T-helper 2 cell treated with Interferon-gamma antibody and Interleukin-4, amounts not matched to agents 5 μg/mL and 100 μg/mL, for 36 hours (primary cell): Measurements from ENCODE around the gene FAM3B.

ENCODE experiments used
- DNase-seq: peaks from one replicate; pipeline ENCODE4 v3.0.0; 2021; ENCODE audit warnings: low spot score
- H3K27ac Mint-ChIP-seq: one replicate; pipeline ENCODE4 v1.8.0; 2021; ENCODE audit warnings: mild to moderate bottlenecking, mixed read lengths
- H3K27me3 Mint-ChIP-seq: one replicate; pipeline ENCODE4 v1.8.0; 2021; ENCODE audit warnings: low read depth, mixed read lengths
- H3K36me3 Mint-ChIP-seq: one replicate; pipeline ENCODE4 v1.8.0; 2021; ENCODE audit warnings: low read depth, mixed read lengths
- H3K4me1 Mint-ChIP-seq: one replicate; pipeline ENCODE4 v1.8.0; 2021; ENCODE audit warnings: low read depth, mixed read lengths
- H3K4me3 Mint-ChIP-seq: one replicate; pipeline ENCODE4 v1.8.0; 2022; ENCODE audit warnings: mild to moderate bottlenecking, moderate library complexity, mixed read lengths
- H3K9me3 Mint-ChIP-seq: one replicate; pipeline ENCODE4 v1.8.0; 2021; ENCODE audit warnings: mixed read lengths

FAM3B gene

GRCh38 chr21:41326414-41327080 lies 9.9 kb downstream of the FAM3B start:
- no peak overlapping the region for H3K4me3 Mint-ChIP-seq
- H3K36me3 Mint-ChIP-seq, result no peaks in the 10 kb centered on the region
- H3K27ac Mint-ChIP-seq, result no peak overlapping the region
- no peak for DNase-seq
- no peaks in the 10 kb centered on the region for H3K9me3 Mint-ChIP-seq
- no peaks in the 10 kb centered on the region for H3K4me1 Mint-ChIP-seq
- peaks cover 9% of the 10 kb centered on the region for H3K27me3 Mint-ChIP-seq

- Mint-ChIP-seq H3K9me3 (no peaks in the 10 kb centered on the region), H3K27ac (no peak overlapping the region), H3K27me3 (peaks cover 16% of the 10 kb centered on the region), H3K4me1 (no peaks in the 10 kb centered on the region), H3K4me3 (no peak overlapping the region), H3K36me3 (no peaks in the 10 kb centered on the region)
- DNase-seq, result no peak
Observed at GRCh38 chr21:41327753-41328152, 11.2 kb downstream of the FAM3B start.

- Mint-ChIP-seq H3K36me3 (no peaks in the 10 kb centered on the region), H3K9me3 (no peaks in the 10 kb centered on the region), H3K27ac (no peak overlapping the region), H3K4me1 (no peaks in the 10 kb centered on the region), H3K4me3 (no peak overlapping the region), H3K27me3 (peaks cover 23% of the 10 kb centered on the region)
- no peak for DNase-seq
Observed at GRCh38 chr21:41328660-41329607, 12.3 kb downstream of the FAM3B start.

GRCh38 chr21:41333752-41334151 lies 17.2 kb downstream of the FAM3B start:
- Mint-ChIP-seq H3K4me1 (no peaks in the 10 kb centered on the region), H3K27me3 (peaks cover 23% of the 10 kb centered on the region), H3K36me3 (no peaks in the 10 kb centered on the region), H3K4me3 (no peak overlapping the region), H3K9me3 (no peaks in the 10 kb centered on the region), H3K27ac (no peak overlapping the region)
- DNase-seq, result no peak

GRCh38 chr21:41337515-41337914 lies 20.9 kb downstream of the FAM3B start:
- H3K27ac Mint-ChIP-seq, result no peak overlapping the region
- H3K4me1 Mint-ChIP-seq, result no peaks in the 10 kb centered on the region
- peaks cover 4% of the 10 kb centered on the region for H3K9me3 Mint-ChIP-seq
- DNase-seq, result no peak
- no peaks in the 10 kb centered on the region for H3K36me3 Mint-ChIP-seq
- peaks cover 27% of the 10 kb centered on the region for H3K27me3 Mint-ChIP-seq
- H3K4me3 Mint-ChIP-seq, result no peak overlapping the region

- no peak for DNase-seq
- no peaks in the 10 kb centered on the region for H3K36me3 Mint-ChIP-seq
- no peaks in the 10 kb centered on the region for H3K4me1 Mint-ChIP-seq
- H3K9me3 Mint-ChIP-seq, result peaks cover 4% of the 10 kb centered on the region
- H3K27me3 Mint-ChIP-seq, result peaks cover 19% of the 10 kb centered on the region
- H3K27ac Mint-ChIP-seq, result no peak overlapping the region
- H3K4me3 Mint-ChIP-seq, result no peak overlapping the region
Observed at GRCh38 chr21:41338455-41338854, 21.9 kb downstream of the FAM3B start.

- Mint-ChIP-seq H3K4me1 (no peaks in the 10 kb centered on the region), H3K9me3 (peaks cover 4% of the 10 kb centered on the region), H3K27me3 (peaks cover 21% of the 10 kb centered on the region), H3K27ac (no peak overlapping the region), H3K36me3 (no peaks in the 10 kb centered on the region), H3K4me3 (no peak overlapping the region)
- no peak for DNase-seq
Observed at GRCh38 chr21:41342035-41342434, 25.4 kb downstream of the FAM3B start.

GRCh38 chr21:41344146-41344545 lies 27.5 kb downstream of the FAM3B start:
- H3K4me1 Mint-ChIP-seq, result no peaks in the 10 kb centered on the region
- H3K27ac Mint-ChIP-seq, result no peak overlapping the region
- H3K36me3 Mint-ChIP-seq, result no peaks in the 10 kb centered on the region

GRCh38 chr21:41345356-41345755 lies 28.8 kb downstream of the FAM3B start:
- H3K4me1 Mint-ChIP-seq, result no peaks in the 10 kb centered on the region
- H3K9me3 Mint-ChIP-seq, result peaks cover 4% of the 10 kb centered on the region
- no peak overlapping the region for H3K27ac Mint-ChIP-seq
- H3K27me3 Mint-ChIP-seq, result peaks cover 14% of the 10 kb centered on the region
- no peak for DNase-seq
- no peak overlapping the region for H3K4me3 Mint-ChIP-seq
- H3K36me3 Mint-ChIP-seq, result no peaks in the 10 kb centered on the region

More at GRCh38 chr21:41344146-41344545, 27.5 kb downstream of the FAM3B start:
- no peak overlapping the region for H3K4me3 Mint-ChIP-seq
- peaks cover 4% of the 10 kb centered on the region for H3K9me3 Mint-ChIP-seq
- no peak for DNase-seq
- peaks cover 18% of the 10 kb centered on the region for H3K27me3 Mint-ChIP-seq

- no peak for DNase-seq
- Mint-ChIP-seq H3K4me3 (no peak overlapping the region), H3K27me3 (peaks cover 12% of the 10 kb centered on the region), H3K27ac (no peak overlapping the region), H3K9me3 (peaks cover 4% of the 10 kb centered on the region), H3K4me1 (no peaks in the 10 kb centered on the region), H3K36me3 (no peaks in the 10 kb centered on the region)
Observed at GRCh38 chr21:41345934-41346685, 29.5 kb downstream of the FAM3B start.

GRCh38 chr21:41346758-41347157 lies 30.2 kb downstream of the FAM3B start:
- no peak overlapping the region for H3K27ac Mint-ChIP-seq
- no peak overlapping the region for H3K4me3 Mint-ChIP-seq
- peaks cover 8% of the 10 kb centered on the region for H3K27me3 Mint-ChIP-seq
- H3K4me1 Mint-ChIP-seq, result no peaks in the 10 kb centered on the region
- H3K36me3 Mint-ChIP-seq, result no peaks in the 10 kb centered on the region
- H3K9me3 Mint-ChIP-seq, result peaks cover 4% of the 10 kb centered on the region
- no peak for DNase-seq

GRCh38 chr21:41348434-41348833 lies 31.8 kb downstream of the FAM3B start:
- Mint-ChIP-seq H3K27me3 (peaks cover 8% of the 10 kb centered on the region), H3K36me3 (no peaks in the 10 kb centered on the region), H3K9me3 (no peaks in the 10 kb centered on the region), H3K27ac (no peak overlapping the region), H3K4me1 (no peaks in the 10 kb centered on the region), H3K4me3 (no peak overlapping the region)
- no peak for DNase-seq

- no peak for DNase-seq
- H3K4me3 Mint-ChIP-seq, result no peak overlapping the region
- H3K27me3 Mint-ChIP-seq, result peaks cover 11% of the 10 kb centered on the region
- no peak overlapping the region for H3K27ac Mint-ChIP-seq
- no peaks in the 10 kb centered on the region for H3K36me3 Mint-ChIP-seq
- no peaks in the 10 kb centered on the region for H3K4me1 Mint-ChIP-seq
- H3K9me3 Mint-ChIP-seq, result no peaks in the 10 kb centered on the region
Observed at GRCh38 chr21:41349126-41349525, 32.5 kb downstream of the FAM3B start.
